Epithelial cell of proximal tubule (primary cell): Measurements from ENCODE around the gene GRK5. TPM values are rescaled to one million over a fixed set of nuclear protein-coding genes. Genes with fewer than 3 reads are reported as not detected.

Source experiments
- DNase-seq: peaks from one replicate; pipeline ENCODE4 v3.0.0-alpha.2; 2011; ENCODE audit warnings: low read depth
- H3K4me3 ChIP-seq: 2 replicates; pipeline ENCODE4 v1.5.1; 2011; ENCODE audit warnings: low read depth, mild to moderate bottlenecking, low read length
- total RNA-seq: library from RNA; depleted of rRNA; stranded (reverse); fragments of >200 nt; gene quantifications from 2 replicates; pipeline ENCODE4 v1.2.3, GENCODE V29; 2015
- TF ChIP-seq, protein P1 (sequence below): conservative IDR thresholded peaks from 2 replicates; pipeline ENCODE4 v1.5.1; 2012; ENCODE audit warnings: low read depth, mild to moderate bottlenecking, low read length

The GRK5 gene
- total RNA-seq, 1 donor from 2014 or later, result 2.8 TPM

DNA sequence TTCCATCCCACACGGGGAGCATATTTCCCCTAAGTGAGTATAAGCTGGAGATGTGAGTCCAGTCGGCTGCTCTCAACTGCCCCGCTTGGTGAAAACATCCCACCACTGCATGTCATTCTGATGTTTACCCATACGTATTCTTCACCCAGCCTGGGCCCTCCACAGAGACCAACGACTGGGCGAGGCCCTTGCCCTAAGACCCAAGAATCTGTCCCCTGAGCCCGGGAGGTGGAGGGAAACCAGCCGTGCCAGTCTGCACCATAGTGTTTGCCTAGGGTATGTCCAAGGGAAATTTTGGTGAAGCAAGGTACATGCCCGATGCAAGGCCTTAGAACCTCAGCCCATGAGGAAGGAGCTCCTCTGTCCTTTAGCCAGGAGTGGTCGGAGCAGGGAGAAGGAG, 267.2 kb downstream of the GRK5 start:
- H3K4me3 ChIP-seq, result no peak overlapping the region
- TF ChIP-seq, protein P1, sequence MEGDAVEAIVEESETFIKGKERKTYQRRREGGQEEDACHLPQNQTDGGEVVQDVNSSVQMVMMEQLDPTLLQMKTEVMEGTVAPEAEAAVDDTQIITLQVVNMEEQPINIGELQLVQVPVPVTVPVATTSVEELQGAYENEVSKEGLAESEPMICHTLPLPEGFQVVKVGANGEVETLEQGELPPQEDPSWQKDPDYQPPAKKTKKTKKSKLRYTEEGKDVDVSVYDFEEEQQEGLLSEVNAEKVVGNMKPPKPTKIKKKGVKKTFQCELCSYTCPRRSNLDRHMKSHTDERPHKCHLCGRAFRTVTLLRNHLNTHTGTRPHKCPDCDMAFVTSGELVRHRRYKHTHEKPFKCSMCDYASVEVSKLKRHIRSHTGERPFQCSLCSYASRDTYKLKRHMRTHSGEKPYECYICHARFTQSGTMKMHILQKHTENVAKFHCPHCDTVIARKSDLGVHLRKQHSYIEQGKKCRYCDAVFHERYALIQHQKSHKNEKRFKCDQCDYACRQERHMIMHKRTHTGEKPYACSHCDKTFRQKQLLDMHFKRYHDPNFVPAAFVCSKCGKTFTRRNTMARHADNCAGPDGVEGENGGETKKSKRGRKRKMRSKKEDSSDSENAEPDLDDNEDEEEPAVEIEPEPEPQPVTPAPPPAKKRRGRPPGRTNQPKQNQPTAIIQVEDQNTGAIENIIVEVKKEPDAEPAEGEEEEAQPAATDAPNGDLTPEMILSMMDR, result no peak
- DNase-seq, result no peak

DNA sequence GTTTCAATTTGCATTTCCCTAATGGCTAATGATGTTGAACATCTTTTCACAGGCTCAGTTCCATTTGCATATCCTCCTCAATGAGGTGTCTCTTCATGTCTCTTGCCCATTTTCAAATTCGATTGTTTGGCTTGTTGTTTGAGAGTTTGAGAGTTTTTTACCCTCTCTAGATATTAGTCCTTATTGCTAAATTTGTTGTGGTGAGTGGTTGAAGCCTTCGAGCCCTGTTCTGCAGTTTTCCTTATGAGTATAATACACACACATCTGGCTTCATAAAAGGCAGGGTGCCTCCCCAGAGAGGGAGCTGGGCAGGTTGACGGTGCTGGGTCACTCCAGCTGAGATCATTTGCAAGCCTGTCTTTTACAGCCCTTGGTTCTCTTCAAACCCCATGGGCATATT, 270.1 kb downstream of the GRK5 start:
- no peak overlapping the region for H3K4me3 ChIP-seq
- no peak for DNase-seq
- TF ChIP-seq, protein P1, result no peak

DNA sequence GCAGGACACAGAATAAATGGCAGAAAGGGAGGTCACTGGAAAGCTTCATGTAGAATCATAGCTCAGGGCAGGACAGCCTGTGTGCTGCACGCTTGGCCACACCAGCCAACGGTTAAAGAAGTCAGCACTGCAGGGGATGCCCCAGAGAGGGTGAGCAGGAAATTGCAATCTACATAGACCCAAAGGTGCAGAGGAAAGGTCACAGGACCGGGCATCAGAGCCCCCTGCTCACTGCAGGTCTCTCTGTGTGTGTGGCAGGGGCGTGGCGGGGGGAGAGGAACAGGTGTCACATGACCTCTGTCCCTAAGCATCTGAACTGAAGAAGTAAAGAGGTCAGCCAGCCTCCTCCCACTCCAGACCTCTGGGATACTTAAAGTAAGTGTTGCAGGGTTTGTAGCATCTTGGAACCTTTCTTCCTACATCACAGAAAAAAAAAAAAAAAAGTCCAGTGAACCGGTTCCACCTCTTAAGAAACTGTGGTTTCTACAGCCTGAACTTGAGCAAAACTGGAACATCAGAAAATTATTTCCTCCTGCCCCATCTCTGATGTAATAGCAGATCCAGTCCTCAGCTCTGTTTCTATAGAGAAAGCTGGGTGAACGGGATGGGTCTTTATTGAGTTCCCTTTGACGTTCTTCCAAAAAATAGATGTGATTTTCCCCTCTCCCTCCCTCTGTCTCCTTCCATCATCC, 270.9 kb downstream of the GRK5 start:
- DNase-seq, result no peak
- no peak overlapping the region for H3K4me3 ChIP-seq
- TF ChIP-seq, protein P1, result no peak

DNA sequence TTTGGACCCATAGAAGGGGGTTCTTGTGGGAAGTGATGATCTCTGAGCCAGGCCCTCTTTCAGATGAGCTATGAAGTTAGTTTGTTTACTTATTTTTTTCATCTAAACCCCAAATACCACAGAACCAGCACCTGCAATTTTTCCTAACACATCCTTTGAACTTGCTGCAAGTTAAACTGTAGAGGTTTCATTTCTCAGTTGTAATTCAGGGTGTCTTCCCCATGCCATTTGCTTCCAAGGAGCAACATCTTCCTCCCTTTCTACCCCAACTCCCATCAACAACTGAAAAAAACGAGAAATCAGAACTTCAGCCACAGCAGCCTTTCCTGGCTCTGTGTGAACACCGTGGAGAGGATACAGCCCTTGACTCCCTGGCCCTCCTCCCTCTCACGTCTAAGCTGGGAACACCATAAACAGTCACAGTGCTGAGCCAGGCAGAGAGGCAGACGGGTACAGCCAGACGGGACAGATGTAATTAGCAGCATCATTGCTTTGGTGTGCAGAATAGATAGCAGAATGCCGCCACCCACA, 271.5 kb downstream of the GRK5 start:
- TF ChIP-seq, protein P1, result no peak
- no peak for DNase-seq
- H3K4me3 ChIP-seq, result no peak overlapping the region

DNA sequence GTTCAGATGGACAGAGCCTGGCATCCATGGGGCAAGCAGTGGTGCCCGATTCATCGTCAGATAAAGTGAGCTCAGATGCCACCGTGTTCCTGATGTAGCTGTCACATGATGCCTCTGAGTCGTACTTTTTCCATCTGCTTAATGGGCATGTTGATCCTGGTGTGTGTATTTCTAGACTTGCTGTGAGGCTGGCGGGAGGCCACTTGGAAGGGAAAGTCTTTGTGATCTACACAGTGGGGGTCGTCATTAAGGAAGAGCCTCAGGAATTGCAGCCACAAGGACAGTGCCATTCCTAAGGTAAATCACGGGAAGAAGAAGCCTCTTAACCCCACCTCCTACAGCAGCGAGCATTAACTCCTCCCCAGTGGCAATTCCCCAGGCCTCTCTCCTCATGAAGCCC, 272.2 kb downstream of the GRK5 start:
- no peak for DNase-seq
- H3K4me3 ChIP-seq, result no peak overlapping the region
- TF ChIP-seq, protein P1, result no peak

DNA sequence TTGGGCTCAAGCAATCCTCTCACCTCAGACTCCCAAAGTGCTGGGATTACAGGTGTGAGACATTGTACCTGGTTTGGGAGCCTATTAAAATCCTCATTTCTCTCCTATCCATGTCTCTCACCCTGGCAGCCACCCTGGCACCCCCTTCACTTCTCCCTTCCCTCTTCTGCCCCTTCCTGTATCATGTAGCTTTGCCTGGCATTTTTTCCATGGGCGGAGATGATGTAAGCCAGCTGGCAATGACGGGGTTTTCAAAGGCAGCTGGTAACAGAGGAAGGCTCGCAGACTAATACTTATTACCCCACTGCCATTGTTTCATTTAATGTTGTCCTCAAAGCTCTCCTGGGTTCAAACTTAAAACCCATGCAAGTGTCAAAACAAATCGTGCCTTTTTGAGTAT, 273.3 kb downstream of the GRK5 start:
- TF ChIP-seq, protein P1, result no peak
- H3K4me3 ChIP-seq, result no peak overlapping the region
- no peak for DNase-seq
